ENCODE results near the gene ITGB7. TPM values are rescaled to one million over a fixed set of nuclear protein-coding genes. Genes with fewer than 3 reads are reported as not detected.

Gene ITGB7
- total and polyA plus RNA-seq, 10 of the 15 experiments (the other 5 are each of a cell fraction or from before 2014, with no cell fraction given), result 54.5 to 487 (median 252) TPM

DNA sequence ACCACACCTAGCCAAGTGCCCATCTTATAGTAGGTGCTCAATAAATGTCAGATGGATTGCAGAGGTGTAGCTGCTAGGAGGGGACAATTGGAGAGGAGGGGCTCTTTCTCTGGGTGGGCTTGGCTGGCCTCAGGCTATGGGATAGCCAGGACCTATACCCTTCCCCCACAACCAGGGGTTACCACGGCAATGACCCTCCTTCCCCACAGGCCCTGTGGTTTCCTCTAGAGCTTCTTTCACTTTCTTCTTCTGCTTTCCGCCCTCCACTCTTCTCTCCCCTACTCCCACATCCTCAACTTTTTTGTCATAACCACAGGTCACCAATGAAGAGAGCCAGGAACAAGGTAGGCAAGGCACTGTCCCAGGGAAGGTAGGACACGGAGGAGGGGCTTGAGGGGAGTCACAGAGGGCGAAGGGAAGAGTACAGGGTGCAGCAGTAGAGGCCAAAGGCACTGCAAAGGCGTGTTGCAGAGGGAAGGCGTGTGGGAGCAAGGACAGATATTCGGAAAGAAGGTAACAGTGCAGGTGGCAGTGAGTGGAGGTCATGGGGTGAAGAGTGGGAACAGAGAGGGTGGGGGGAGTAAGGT is 1.9 kb upstream of the ITGB7 start (continued):
- TF ChIP-seq SUZ12 (IDR thresholded peaks at IDR 0.05; ENCODE audit: unreplicated experiment), result no peak
- TF ChIP-seq, protein P1, sequence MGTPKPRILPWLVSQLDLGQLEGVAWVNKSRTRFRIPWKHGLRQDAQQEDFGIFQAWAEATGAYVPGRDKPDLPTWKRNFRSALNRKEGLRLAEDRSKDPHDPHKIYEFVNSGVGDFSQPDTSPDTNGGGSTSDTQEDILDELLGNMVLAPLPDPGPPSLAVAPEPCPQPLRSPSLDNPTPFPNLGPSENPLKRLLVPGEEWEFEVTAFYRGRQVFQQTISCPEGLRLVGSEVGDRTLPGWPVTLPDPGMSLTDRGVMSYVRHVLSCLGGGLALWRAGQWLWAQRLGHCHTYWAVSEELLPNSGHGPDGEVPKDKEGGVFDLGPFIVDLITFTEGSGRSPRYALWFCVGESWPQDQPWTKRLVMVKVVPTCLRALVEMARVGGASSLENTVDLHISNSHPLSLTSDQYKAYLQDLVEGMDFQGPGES (IDR thresholded peaks at IDR 0.05), result no peak
- TF ChIP-seq CREB1 (IDR thresholded peaks at IDR 0.05; ENCODE audit: low read depth), result peak; percentile 58; the same call in 1 of the 2 replicates
- TF ChIP-seq ZZZ3 (IDR thresholded peaks at IDR 0.05; ENCODE audit: control insufficient read depth, insufficient read length, low read depth), result no peak
- TF ChIP-seq, protein P2, sequence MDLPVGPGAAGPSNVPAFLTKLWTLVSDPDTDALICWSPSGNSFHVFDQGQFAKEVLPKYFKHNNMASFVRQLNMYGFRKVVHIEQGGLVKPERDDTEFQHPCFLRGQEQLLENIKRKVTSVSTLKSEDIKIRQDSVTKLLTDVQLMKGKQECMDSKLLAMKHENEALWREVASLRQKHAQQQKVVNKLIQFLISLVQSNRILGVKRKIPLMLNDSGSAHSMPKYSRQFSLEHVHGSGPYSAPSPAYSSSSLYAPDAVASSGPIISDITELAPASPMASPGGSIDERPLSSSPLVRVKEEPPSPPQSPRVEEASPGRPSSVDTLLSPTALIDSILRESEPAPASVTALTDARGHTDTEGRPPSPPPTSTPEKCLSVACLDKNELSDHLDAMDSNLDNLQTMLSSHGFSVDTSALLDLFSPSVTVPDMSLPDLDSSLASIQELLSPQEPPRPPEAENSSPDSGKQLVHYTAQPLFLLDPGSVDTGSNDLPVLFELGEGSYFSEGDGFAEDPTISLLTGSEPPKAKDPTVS (IDR thresholded peaks at IDR 0.05; ENCODE audit: low read depth, low read length), result no peak
- no peak for TF ChIP-seq BRCA1 (IDR thresholded peaks at IDR 0.05; ENCODE audit: low read depth, low read length)
- no peak for TF ChIP-seq GABPA (IDR thresholded peaks at IDR 0.05; ENCODE audit: low read depth)
- TF ChIP-seq TCF7 (IDR thresholded peaks at IDR 0.05; ENCODE audit: borderline replicate concordance), result no peak
- TF ChIP-seq STAT3 (IDR thresholded peaks at IDR 0.05; ENCODE audit: low read depth, low read length), result no peak
- TF ChIP-seq, protein P3, sequence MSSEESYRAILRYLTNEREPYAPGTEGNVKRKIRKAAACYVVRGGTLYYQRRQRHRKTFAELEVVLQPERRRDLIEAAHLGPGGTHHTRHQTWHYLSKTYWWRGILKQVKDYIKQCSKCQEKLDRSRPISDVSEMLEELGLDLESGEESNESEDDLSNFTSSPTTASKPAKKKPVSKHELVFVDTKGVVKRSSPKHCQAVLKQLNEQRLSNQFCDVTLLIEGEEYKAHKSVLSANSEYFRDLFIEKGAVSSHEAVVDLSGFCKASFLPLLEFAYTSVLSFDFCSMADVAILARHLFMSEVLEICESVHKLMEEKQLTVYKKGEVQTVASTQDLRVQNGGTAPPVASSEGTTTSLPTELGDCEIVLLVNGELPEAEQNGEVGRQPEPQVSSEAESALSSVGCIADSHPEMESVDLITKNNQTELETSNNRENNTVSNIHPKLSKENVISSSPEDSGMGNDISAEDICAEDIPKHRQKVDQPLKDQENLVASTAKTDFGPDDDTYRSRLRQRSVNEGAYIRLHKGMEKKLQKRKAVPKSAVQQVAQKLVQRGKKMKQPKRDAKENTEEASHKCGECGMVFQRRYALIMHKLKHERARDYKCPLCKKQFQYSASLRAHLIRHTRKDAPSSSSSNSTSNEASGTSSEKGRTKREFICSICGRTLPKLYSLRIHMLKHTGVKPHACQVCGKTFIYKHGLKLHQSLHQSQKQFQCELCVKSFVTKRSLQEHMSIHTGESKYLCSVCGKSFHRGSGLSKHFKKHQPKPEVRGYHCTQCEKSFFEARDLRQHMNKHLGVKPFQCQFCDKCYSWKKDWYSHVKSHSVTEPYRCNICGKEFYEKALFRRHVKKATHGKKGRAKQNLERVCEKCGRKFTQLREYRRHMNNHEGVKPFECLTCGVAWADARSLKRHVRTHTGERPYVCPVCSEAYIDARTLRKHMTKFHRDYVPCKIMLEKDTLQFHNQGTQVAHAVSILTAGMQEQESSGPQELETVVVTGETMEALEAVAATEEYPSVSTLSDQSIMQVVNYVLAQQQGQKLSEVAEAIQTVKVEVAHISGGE (CRISPR knock-in tag; IDR thresholded peaks at IDR 0.05), result no peak
- no peak for TF ChIP-seq SP1 (IDR thresholded peaks at IDR 0.05; ENCODE audit: low read depth, low read length)
- no peak for TF ChIP-seq SIX5 (IDR thresholded peaks at IDR 0.05; ENCODE audit: low read depth, low read length, severe bottlenecking)
- no peak for TF ChIP-seq RBBP5 (conservative IDR thresholded peaks at IDR 0.05)
- TF ChIP-seq FOXK2 (IDR thresholded peaks at IDR 0.05), result no peak
- TF ChIP-seq IKZF2 (IDR thresholded peaks at IDR 0.05), result peak; percentile 97
- peak; percentile 90 for TF ChIP-seq CBFB (IDR thresholded peaks at IDR 0.05; ENCODE audit: low read depth)
- TF ChIP-seq, protein P4, sequence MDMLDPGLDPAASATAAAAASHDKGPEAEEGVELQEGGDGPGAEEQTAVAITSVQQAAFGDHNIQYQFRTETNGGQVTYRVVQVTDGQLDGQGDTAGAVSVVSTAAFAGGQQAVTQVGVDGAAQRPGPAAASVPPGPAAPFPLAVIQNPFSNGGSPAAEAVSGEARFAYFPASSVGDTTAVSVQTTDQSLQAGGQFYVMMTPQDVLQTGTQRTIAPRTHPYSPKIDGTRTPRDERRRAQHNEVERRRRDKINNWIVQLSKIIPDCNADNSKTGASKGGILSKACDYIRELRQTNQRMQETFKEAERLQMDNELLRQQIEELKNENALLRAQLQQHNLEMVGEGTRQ (IDR thresholded peaks at IDR 0.05; ENCODE audit: borderline replicate concordance, low read depth, low read length), result no peak
- no peak for TF ChIP-seq POLR2AphosphoS5 (IDR thresholded peaks at IDR 0.05; ENCODE audit: low read length)
- TF ChIP-seq MYB (IDR thresholded peaks at IDR 0.05; ENCODE audit: borderline replicate concordance, low read depth, low read length), result no peak
- no peak for TF ChIP-seq WRNIP1 (IDR thresholded peaks at IDR 0.05; ENCODE audit: borderline replicate concordance, low read depth, low read length)
- TF ChIP-seq, protein P5, sequence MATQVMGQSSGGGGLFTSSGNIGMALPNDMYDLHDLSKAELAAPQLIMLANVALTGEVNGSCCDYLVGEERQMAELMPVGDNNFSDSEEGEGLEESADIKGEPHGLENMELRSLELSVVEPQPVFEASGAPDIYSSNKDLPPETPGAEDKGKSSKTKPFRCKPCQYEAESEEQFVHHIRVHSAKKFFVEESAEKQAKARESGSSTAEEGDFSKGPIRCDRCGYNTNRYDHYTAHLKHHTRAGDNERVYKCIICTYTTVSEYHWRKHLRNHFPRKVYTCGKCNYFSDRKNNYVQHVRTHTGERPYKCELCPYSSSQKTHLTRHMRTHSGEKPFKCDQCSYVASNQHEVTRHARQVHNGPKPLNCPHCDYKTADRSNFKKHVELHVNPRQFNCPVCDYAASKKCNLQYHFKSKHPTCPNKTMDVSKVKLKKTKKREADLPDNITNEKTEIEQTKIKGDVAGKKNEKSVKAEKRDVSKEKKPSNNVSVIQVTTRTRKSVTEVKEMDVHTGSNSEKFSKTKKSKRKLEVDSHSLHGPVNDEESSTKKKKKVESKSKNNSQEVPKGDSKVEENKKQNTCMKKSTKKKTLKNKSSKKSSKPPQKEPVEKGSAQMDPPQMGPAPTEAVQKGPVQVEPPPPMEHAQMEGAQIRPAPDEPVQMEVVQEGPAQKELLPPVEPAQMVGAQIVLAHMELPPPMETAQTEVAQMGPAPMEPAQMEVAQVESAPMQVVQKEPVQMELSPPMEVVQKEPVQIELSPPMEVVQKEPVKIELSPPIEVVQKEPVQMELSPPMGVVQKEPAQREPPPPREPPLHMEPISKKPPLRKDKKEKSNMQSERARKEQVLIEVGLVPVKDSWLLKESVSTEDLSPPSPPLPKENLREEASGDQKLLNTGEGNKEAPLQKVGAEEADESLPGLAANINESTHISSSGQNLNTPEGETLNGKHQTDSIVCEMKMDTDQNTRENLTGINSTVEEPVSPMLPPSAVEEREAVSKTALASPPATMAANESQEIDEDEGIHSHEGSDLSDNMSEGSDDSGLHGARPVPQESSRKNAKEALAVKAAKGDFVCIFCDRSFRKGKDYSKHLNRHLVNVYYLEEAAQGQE (IDR thresholded peaks at IDR 0.05; ENCODE audit: low read depth, low read length), result no peak
- no peak for TF ChIP-seq RFX5 (IDR thresholded peaks at IDR 0.05; ENCODE audit: low read depth, low read length)

Data from GM12878 (cell line).